K562 (cell line): ENCODE measurements around the gene RNU6-9. TPM values are rescaled to one million over a fixed set of nuclear protein-coding genes. Genes with fewer than 3 reads are reported as not detected.

ENCODE experiments used
- ARNT ChIP-seq, 2 experiments: fragments of 450-650 bp; IDR thresholded peaks; 2 replicates each; pipeline ENCODE4 v1.6.1; 2016; ENCODE audit warnings: mild to moderate bottlenecking in 1 of 2
- CC2D1A ChIP-seq: fragments of 450-650 bp; IDR thresholded peaks from 2 replicates; pipeline ENCODE4 v1.6.1; 2017; ENCODE audit warnings: mild to moderate bottlenecking
- CREB5 ChIP-seq: fragments of 250-450 bp; sonication (Bioruptor Pico); IDR thresholded peaks from 2 replicates; pipeline ENCODE4 v1.5.0; 2020; ENCODE audit warnings: mild to moderate bottlenecking
- CTBP1 ChIP-seq: fragments of 450-650 bp; IDR thresholded peaks from 2 replicates; pipeline ENCODE4 v1.6.1; 2016; ENCODE audit warnings: borderline replicate concordance
- CUX1 ChIP-seq: fragments of 200-800 bp; sonication (Bioruptor generic); IDR thresholded peaks from 2 replicates; pipeline ENCODE4 v1.6.1; 2016; ENCODE audit warnings: missing genetic modification characterization, missing compliant biosample characterization
- KLF10 ChIP-seq: fragments of 250-450 bp; sonication (Bioruptor Pico); IDR thresholded peaks from 2 replicates; pipeline ENCODE4 v1.6.1; 2021; ENCODE audit warnings: matching md5 sums
- MED1 ChIP-seq: sonication (generic); formaldehyde crosslinking; IDR thresholded peaks from 2 replicates; pipeline ENCODE4 v1.8.1; 2023; ENCODE audit warnings: missing genetic modification reagents, borderline replicate concordance
- NCOR1 ChIP-seq: fragments of 450-650 bp; IDR thresholded peaks from 2 replicates; pipeline ENCODE4 v1.6.1; 2016; ENCODE audit warnings: mild to moderate bottlenecking, moderate library complexity
- PHB2 ChIP-seq: fragments of 450-650 bp; IDR thresholded peaks from 2 replicates; pipeline ENCODE4 v1.6.1; 2017; ENCODE audit warnings: low read depth
- RHOXF2B ChIP-seq: fragments of 250-450 bp; sonication (Bioruptor Pico); conservative IDR thresholded peaks from 2 replicates; pipeline ENCODE4 v1.5.1; 2021
- RREB1 ChIP-seq: fragments of 250-450 bp; sonication (Bioruptor Pico); IDR thresholded peaks from 2 replicates; pipeline ENCODE4 v1.4.0; 2020
- ZFP91 ChIP-seq: sonication (generic); formaldehyde crosslinking; IDR thresholded peaks from 2 replicates; pipeline ENCODE4 v1.8.0; 2022; ENCODE audit warnings: mild to moderate bottlenecking, missing genetic modification reagents
- polyA plus RNA-seq, 8 experiments: library from polyadenylated mRNA; depleted of rRNA in 4 of 8; stranded (reverse) in 5 of 8; unstranded in 3 of 8; fragments of >200 nt; fragmentation: Nextera tagmentation in 2 of 8; fragmentation: Illumina TruSeq in 1 of 8; extraction: Ambion mirVana in 2 of 8; extraction: Trizol in 1 of 8; gene quantifications; 2 replicates each; pipeline versions ENCODE4 v1.2.1 to v1.2.3, GENCODE V29; 2011 to 2014; ENCODE audit warnings: inconsistent platforms in 1 of 8, missing spikeins in 1 of 8
- total RNA-seq, 7 experiments: library from RNA; depleted of rRNA in 6 of 7; stranded (reverse); fragments of >200 nt in 6 of 7; fragmentation: Illumina TruSeq in 2 of 7; extraction: Trizol in 2 of 7; gene quantifications; 2 replicates each; pipeline versions ENCODE4 v1.2.1 to v1.2.3, GENCODE V29; 2011 to 2021; ENCODE audit warnings: low replicate concordance in 1 of 7

The RNU6-9 gene
- total and polyA plus RNA-seq, 9 of the 15 experiments (the other 6 are each of a cell fraction or from before 2014, with no cell fraction given): not detected

- 0 out of 2 replicates have a peak, but pooled peaks have one; percentile 17 for TF ChIP-seq ZFP91 (CRISPR knock-in tag)
- no peak for TF ChIP-seq CUX1 (CRISPR knock-in tag)
- no peak for TF ChIP-seq RHOXF2B (CRISPR knock-in tag)
- TF ChIP-seq CC2D1A: no peak
- TF ChIP-seq PHB2: peak; percentile 65; the same call in 1 of the 2 replicates
- peak in 1 of 2 experiments; percentile 76; a peak in 1 of 4 replicates for TF ChIP-seq ARNT (IDR thresholded peaks at IDR 0.05)
- TF ChIP-seq CREB5 (CRISPR knock-in tag): no peak
- TF ChIP-seq NCOR1: peak; percentile 96
- TF ChIP-seq RREB1 (CRISPR knock-in tag): 0 out of 2 replicates have a peak, but pooled peaks have one; percentile 27
- TF ChIP-seq MED1 (CRISPR knock-in tag): no peak
- no peak for TF ChIP-seq KLF10 (CRISPR knock-in tag)
- peak; percentile 86 for TF ChIP-seq CTBP1
Measured at GRCh38 chr19:907183-907853, 14.0 kb downstream of the RNU6-9 start (continued).
